Measurements from ENCODE around the gene FCN1. TPM values are rescaled to one million over a fixed set of nuclear protein-coding genes. Genes with fewer than 3 reads are reported as not detected.

FCN1 gene
- total and polyA plus RNA-seq, 2 donors (not counting 1 experiment from before 2014, with no cell fraction given), result not detected

GRCh38 chr9:134868751-134869553 is 48.8 kb downstream of the FCN1 start:
- Histone ChIP-seq H3K4me2 (ENCODE audit: extremely low read depth, insufficient read depth, low read length) (no peak overlapping the region), H3K4me1 (ENCODE audit: control insufficient read depth, extremely low read depth, insufficient read depth, low read length) (no peaks in the 10 kb centered on the region), H4K20me1 (ENCODE audit: control insufficient read depth, extremely low read depth, insufficient read depth, low read length) (no peaks in the 10 kb centered on the region), H3K9ac (ENCODE audit: insufficient read depth, low read length) (no peak overlapping the region), H3K27ac (ENCODE audit: insufficient read depth, low read length) (no peak overlapping the region), H3K4me3 (replicated peaks in 1 of 4; ENCODE audit: control extremely low read depth in 1 of 4, insufficient read depth in 1 of 4, low read depth in 3 of 4, low read length in 4 of 4) (no peak overlapping the region), H2AFZ (ENCODE audit: low read length) (no peak overlapping the region), H3K36me3 (ENCODE audit: control insufficient read depth, insufficient read depth, low read length) (no peaks in the 10 kb centered on the region), H3K9me3 (ENCODE audit: control insufficient read depth, insufficient read depth, low read depth, low read length) (no peaks in the 10 kb centered on the region), H3K79me2 (ENCODE audit: control insufficient read depth, insufficient read depth, low read length) (no peaks in the 10 kb centered on the region), H3K27me3 (ENCODE audit: control insufficient read depth, insufficient read depth, low read length) (peaks cover 3% of the 10 kb centered on the region)
- TF ChIP-seq CTCF (conservative IDR thresholded peaks at IDR 0.05 in 1 of 2, IDR thresholded peaks at IDR 0.05 in 1 of 2; ENCODE audit: low read depth in 1 of 2, low read length in 2 of 2), result no peak
- TF ChIP-seq EZH2 (IDR thresholded peaks at IDR 0.05; ENCODE audit: low read length, missing control alignments), result no peak
- no peak for DNase-seq (ENCODE audit: low read depth in 2 of 2)

- H3K27me3 ChIP-seq (ENCODE audit: control insufficient read depth, insufficient read depth, low read length), result peaks cover 3% of the 10 kb centered on the region
- no peaks in the 10 kb centered on the region for H3K4me1 ChIP-seq (ENCODE audit: control insufficient read depth, extremely low read depth, insufficient read depth, low read length)
- DNase-seq (ENCODE audit: low read depth in 2 of 2), result no peak
- no peak overlapping the region for H3K4me3 ChIP-seq (replicated peaks in 1 of 4; ENCODE audit: control extremely low read depth in 1 of 4, insufficient read depth in 1 of 4, low read depth in 3 of 4, low read length in 4 of 4)
- H3K9ac ChIP-seq (ENCODE audit: insufficient read depth, low read length), result no peak overlapping the region
- H3K27ac ChIP-seq (ENCODE audit: insufficient read depth, low read length), result no peak overlapping the region
- H2AFZ ChIP-seq (ENCODE audit: low read length), result no peak overlapping the region
- H3K9me3 ChIP-seq (ENCODE audit: control insufficient read depth, insufficient read depth, low read depth, low read length), result no peaks in the 10 kb centered on the region
- TF ChIP-seq CTCF (conservative IDR thresholded peaks at IDR 0.05 in 1 of 2, IDR thresholded peaks at IDR 0.05 in 1 of 2; ENCODE audit: low read depth in 1 of 2, low read length in 2 of 2) (no peak), EZH2 (IDR thresholded peaks at IDR 0.05; ENCODE audit: low read length, missing control alignments) (no peak)
- H4K20me1 ChIP-seq (ENCODE audit: control insufficient read depth, extremely low read depth, insufficient read depth, low read length), result no peaks in the 10 kb centered on the region
- no peaks in the 10 kb centered on the region for H3K36me3 ChIP-seq (ENCODE audit: control insufficient read depth, insufficient read depth, low read length)
- H3K79me2 ChIP-seq (ENCODE audit: control insufficient read depth, insufficient read depth, low read length), result no peaks in the 10 kb centered on the region
- no peak overlapping the region for H3K4me2 ChIP-seq (ENCODE audit: extremely low read depth, insufficient read depth, low read length)
These were observed 49.6 kb downstream of the FCN1 start for GRCh38 chr9:134867917-134868750.

GRCh38 chr9:134864821-134865190 is 52.9 kb downstream of the FCN1 start:
- H4K20me1 ChIP-seq (ENCODE audit: control insufficient read depth, extremely low read depth, insufficient read depth, low read length), result no peaks in the 10 kb centered on the region
- H2AFZ ChIP-seq (ENCODE audit: low read length), result no peak overlapping the region
- DNase-seq (ENCODE audit: low read depth in 2 of 2), result no peak
- H3K9me3 ChIP-seq (ENCODE audit: control insufficient read depth, insufficient read depth, low read depth, low read length), result no peaks in the 10 kb centered on the region
- no peak overlapping the region for H3K4me3 ChIP-seq (replicated peaks in 1 of 4; ENCODE audit: control extremely low read depth in 1 of 4, insufficient read depth in 1 of 4, low read depth in 3 of 4, low read length in 4 of 4)
- H3K27me3 ChIP-seq (ENCODE audit: control insufficient read depth, insufficient read depth, low read length), result no peaks in the 10 kb centered on the region
- H3K4me1 ChIP-seq (ENCODE audit: control insufficient read depth, extremely low read depth, insufficient read depth, low read length), result no peaks in the 10 kb centered on the region
- H3K27ac ChIP-seq (ENCODE audit: insufficient read depth, low read length), result no peak overlapping the region
- H3K79me2 ChIP-seq (ENCODE audit: control insufficient read depth, insufficient read depth, low read length), result no peaks in the 10 kb centered on the region
- no peak overlapping the region for H3K4me2 ChIP-seq (ENCODE audit: extremely low read depth, insufficient read depth, low read length)
- no peak for TF ChIP-seq CTCF (conservative IDR thresholded peaks at IDR 0.05 in 1 of 2, IDR thresholded peaks at IDR 0.05 in 1 of 2; ENCODE audit: low read depth in 1 of 2, low read length in 2 of 2)
- TF ChIP-seq EZH2 (IDR thresholded peaks at IDR 0.05; ENCODE audit: low read length, missing control alignments), result no peak
- H3K9ac ChIP-seq (ENCODE audit: insufficient read depth, low read length), result no peak overlapping the region
- H3K36me3 ChIP-seq (ENCODE audit: control insufficient read depth, insufficient read depth, low read length), result no peaks in the 10 kb centered on the region

All from fibroblast of lung (primary cell).